Measurements from ENCODE around the gene TRPC4. TPM values are rescaled to one million over a fixed set of nuclear protein-coding genes. Genes with fewer than 3 reads are reported as not detected.

The TRPC4 gene
- total RNA-seq, result under 1 TPM in 4 of 6 experiments, not detected in 2; 0.07 to 0.74 (median 0.46) TPM
- long read RNA-seq, result 0 reads

- Histone ChIP-seq H3K4me3 (peak within 1 kb of the TSS; percentile 10 to 32 (median 16)), H3K36me3 (no peaks in the 10 kb centered on the region), H3K9me3 (no peaks in the 10 kb centered on the region), H3K4me1 (no peaks in the 10 kb centered on the region), H3K27me3 (peaks cover 0 to 14% of the 10 kb centered on the region in 2 donors), H3K27ac (no peak within 1 kb of the TSS)
- WGBS (ENCODE audit: insufficient coverage, low coverage, low lambda C conversion rate, missing lambda C conversion rate), result 5% methylated on average over 12 of the region's 43 CpGs
- intact Hi-C loops (cut with DNase I), result no loop called here
- TF ChIP-seq POLR2A (IDR thresholded peaks at IDR 0.05), result no peak
- TF ChIP-seq CTCF (IDR thresholded peaks at IDR 0.05), result peak in 3 of 4 donors; percentile 7 to 28 (median 23)
- peak; percentile 43 to 78 (median 50) for ATAC-seq
- DNase-seq, result peak in 1 of 3 donors; percentile 34
Measured at GRCh38 chr13:37869756-37870488, at the start of gene TRPC4. Gene TRPC4, minus strand, starts transcription at chr13:37869772. Its CDS starts 86,439 bp downstream, at chr13:37783333.

- H3K27ac ChIP-seq, result no peak overlapping the region
- ATAC-seq, result no peak
- H3K27me3 ChIP-seq, result no peaks in the 10 kb centered on the region
- no peaks in the 10 kb centered on the region for H3K36me3 ChIP-seq
- 53% methylated on average over 4 of the region's 4 CpGs for WGBS (ENCODE audit: insufficient coverage, low coverage, low lambda C conversion rate, missing lambda C conversion rate)
- no peak for TF ChIP-seq POLR2A (IDR thresholded peaks at IDR 0.05)
- DNase-seq, result no peak
- no peak overlapping the region for H3K4me3 ChIP-seq
- H3K9me3 ChIP-seq, result no peaks in the 10 kb centered on the region
- intact Hi-C loops (cut with DNase I), result no loop called here
- H3K4me1 ChIP-seq, result no peaks in the 10 kb centered on the region
Measured at GRCh38 chr13:37918751-37919150, 49.2 kb upstream of the TRPC4 start.

GRCh38 chr13:37918116-37918714 is 48.6 kb upstream of the TRPC4 start:
- no peak overlapping the region for H3K27ac ChIP-seq
- no peak for ATAC-seq

GRCh38 chr13:37914781-37915391 is 45.3 kb upstream of the TRPC4 start:
- no peak overlapping the region for H3K27ac ChIP-seq
- intact Hi-C loops (cut with DNase I), result no loop called here
- 61% methylated on average over 2 of the region's 2 CpGs for WGBS (ENCODE audit: insufficient coverage, low coverage, low lambda C conversion rate, missing lambda C conversion rate)

More at GRCh38 chr13:37918116-37918714, 48.6 kb upstream of the TRPC4 start:
- Histone ChIP-seq H3K27me3 (no peaks in the 10 kb centered on the region), H3K4me3 (no peak overlapping the region), H3K4me1 (no peaks in the 10 kb centered on the region), H3K9me3 (no peaks in the 10 kb centered on the region), H3K36me3 (no peaks in the 10 kb centered on the region)
- TF ChIP-seq CTCF (IDR thresholded peaks at IDR 0.05), result no peak
- TF ChIP-seq POLR2A (IDR thresholded peaks at IDR 0.05), result no peak
- 43% methylated on average over 3 of the region's 3 CpGs for WGBS (ENCODE audit: insufficient coverage, low coverage, low lambda C conversion rate, missing lambda C conversion rate)
- no peak for DNase-seq
- intact Hi-C loops (cut with DNase I), result no loop called here

More at GRCh38 chr13:37914781-37915391, 45.3 kb upstream of the TRPC4 start:
- H3K4me3 ChIP-seq, result no peak overlapping the region
- ATAC-seq, result no peak
- H3K4me1 ChIP-seq, result no peaks in the 10 kb centered on the region
- H3K9me3 ChIP-seq, result no peaks in the 10 kb centered on the region
- H3K27me3 ChIP-seq, result no peaks in the 10 kb centered on the region
- no peak for DNase-seq
- TF ChIP-seq POLR2A (IDR thresholded peaks at IDR 0.05), result no peak
- TF ChIP-seq CTCF (IDR thresholded peaks at IDR 0.05), result no peak
- no peaks in the 10 kb centered on the region for H3K36me3 ChIP-seq
